ENCODE measurements around the gene CDK6. TPM values are rescaled to one million over a fixed set of nuclear protein-coding genes. Genes with fewer than 3 reads are reported as not detected.
"Not testable (repeated sequence)": the region's sequence is repeated elsewhere in the genome, so short reads cannot be mapped to it uniquely, and the experiment has no call there.

Gene CDK6
- total RNA-seq, 1 experiment from 2014 or later, result 34.8 TPM

DNA sequence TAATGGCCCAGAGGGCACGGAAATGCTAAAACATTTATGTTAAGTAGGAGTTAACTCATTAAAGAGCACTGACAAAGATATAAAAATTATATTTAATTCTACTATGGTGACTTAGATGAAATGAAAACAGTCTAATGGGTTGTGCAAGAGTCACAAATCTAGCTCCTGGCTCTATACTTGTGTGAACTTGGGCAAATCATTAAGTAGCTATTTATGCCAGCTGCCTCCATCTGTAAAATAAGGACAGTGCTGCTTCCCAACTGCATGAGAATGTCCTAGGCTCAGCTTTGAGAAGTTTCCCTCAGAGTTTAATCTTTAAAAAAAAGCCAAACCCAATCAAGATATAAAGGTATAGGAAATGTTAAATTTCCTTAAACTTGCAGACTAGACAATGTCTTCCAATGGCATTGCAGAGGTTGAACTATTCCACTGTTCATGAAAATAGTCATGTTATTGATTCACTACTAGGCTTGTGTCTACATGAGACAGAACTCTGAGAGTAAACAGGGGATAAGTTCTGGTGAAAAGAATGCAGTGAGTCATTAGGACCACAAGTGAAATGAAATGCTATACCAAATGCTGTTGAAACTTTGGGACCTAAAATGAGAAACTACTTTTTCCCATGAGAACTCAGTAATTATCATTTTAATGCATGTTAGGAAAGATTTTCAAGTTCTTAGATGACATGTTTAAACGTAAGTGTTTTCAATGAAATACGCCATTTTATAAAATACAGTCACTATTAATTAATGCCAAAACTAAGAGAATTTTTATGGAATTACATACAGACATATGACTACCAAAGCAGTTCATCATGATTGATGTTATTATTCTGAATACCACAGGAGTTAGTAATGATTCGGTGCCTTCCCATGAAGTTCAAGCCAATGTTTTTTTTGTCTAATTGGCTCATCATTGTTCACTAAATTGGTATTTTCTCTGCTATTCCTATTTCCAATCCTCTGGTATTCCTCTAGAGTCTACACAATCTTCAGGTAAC, 84.2 kb downstream of the CDK6 start:
- peak; percentile 80 for DNase-seq (ENCODE audit: low read depth)
- in situ Hi-C loops (cut with HindIII; ENCODE audit: low pct_unique_long_range_greater_than_20kb, low sequenced_read_pairs), result no loop called here

DNA sequence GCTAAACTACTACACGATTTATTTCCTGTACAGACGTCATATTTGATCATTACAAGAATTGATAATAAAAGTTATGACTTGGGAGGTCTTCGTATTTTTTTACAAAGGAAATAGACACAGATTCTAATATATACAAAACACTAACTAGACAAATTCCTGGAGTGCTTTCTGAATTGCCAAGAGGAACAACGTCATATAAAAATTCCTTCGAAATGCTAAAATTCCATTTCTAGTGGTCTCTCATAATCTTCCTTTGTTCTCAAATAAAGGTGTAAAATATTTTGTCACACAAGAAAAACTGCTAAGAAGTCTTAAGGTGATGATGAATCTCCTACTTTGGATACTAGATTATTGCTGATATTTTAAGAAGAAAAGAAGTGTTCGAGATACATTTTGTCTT, 85.4 kb downstream of the CDK6 start:
- in situ Hi-C loops (cut with HindIII; ENCODE audit: low pct_unique_long_range_greater_than_20kb, low sequenced_read_pairs), result no loop called here
- no peak for DNase-seq (ENCODE audit: low read depth)

DNA sequence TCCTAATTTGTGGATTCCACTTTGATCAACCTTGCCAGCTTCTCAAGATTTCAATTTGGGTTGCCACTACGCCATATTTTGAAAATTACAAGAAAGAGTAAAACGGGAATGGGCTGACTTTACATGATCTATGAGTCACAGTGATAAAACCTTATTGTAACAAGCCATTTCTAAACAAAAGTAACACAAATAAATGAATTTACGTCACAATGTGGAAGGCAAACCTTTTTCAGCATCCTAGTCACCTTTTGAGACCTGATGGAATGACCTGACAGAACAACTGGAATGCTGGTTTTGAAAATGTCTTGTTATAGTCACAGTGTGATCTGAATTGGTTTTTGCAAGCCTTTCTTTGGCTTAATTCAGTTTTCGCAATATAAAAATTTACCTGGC, 85.9 kb downstream of the CDK6 start:
- in situ Hi-C loops (cut with HindIII; ENCODE audit: low pct_unique_long_range_greater_than_20kb, low sequenced_read_pairs), result no loop called here
- peak; percentile 26 for DNase-seq (ENCODE audit: low read depth)

DNA sequence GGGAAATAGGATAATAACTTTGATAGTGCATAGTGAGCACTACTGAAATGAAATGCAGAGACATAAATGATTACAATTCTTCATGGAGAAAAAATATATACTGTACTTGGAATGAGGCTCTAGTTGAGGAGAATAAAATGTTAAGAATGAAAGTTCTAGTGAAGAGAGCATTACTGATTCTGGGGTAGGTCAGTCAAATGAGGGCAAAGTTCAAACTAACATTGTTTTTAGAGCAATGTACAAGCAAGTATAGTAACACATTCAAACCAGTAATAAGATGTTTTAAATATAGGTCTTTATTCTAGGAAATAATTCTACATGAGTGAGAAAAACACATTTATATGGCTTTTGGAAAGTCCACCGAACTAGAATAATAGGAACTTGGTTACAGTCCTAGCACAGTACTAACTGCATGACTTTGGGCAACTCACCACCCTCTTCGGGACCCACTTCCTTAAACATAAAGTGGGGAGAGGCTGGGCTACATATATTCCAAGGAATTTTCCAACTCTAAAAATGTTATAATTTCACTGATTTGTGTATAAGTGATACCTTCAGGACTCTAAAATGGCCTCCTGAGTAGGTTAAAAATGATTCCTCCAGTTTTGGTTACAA, 86.4 kb downstream of the CDK6 start:
- DNase-seq (ENCODE audit: low read depth), result no peak
- in situ Hi-C loops (cut with HindIII; ENCODE audit: low pct_unique_long_range_greater_than_20kb, low sequenced_read_pairs), result no loop called here

DNA sequence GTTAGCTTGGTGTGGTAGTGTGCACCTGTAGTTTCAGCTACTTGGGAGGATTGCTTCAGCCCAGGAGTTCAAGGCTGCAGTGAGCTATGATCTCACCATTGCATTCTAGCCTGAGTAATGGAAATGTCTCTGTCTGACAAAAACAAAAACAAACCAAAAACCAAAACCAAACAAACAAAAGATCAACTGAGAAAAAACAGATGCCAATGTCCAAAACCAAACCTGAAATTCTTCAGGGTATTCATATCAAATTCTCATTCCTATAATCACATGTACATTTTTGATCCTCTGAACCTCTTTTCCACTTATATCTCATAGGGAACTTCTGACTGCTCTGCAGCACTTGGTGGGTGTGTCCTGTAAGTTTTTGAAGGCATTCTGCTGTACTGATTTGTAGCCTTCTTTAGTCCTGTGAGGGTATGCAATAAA, 87.0 kb downstream of the CDK6 start:
- in situ Hi-C loops (cut with HindIII; ENCODE audit: low pct_unique_long_range_greater_than_20kb, low sequenced_read_pairs), result no loop called here
- no peak for DNase-seq (ENCODE audit: low read depth)

DNA sequence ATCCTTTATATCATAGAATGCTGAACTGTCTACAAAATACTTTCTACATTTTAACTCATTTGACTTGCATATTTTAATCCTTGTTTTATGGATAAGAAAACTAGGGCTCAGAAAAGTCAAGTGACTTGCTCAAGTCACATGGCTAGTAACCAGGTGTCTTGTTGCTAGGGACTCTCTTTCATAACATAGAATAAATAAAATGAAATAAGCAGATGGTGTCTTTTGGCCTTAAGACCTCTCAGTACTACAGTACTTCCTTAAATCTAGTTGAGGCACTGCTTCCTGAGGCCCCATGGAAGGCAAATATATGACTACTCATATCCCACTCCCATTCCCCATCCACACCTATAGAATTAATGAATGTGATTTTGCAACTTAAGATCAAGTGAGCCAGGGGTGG, 87.9 kb downstream of the CDK6 start:
- DNase-seq (ENCODE audit: low read depth), result no peak
- in situ Hi-C loops (cut with HindIII; ENCODE audit: low pct_unique_long_range_greater_than_20kb, low sequenced_read_pairs), result no loop called here

DNA sequence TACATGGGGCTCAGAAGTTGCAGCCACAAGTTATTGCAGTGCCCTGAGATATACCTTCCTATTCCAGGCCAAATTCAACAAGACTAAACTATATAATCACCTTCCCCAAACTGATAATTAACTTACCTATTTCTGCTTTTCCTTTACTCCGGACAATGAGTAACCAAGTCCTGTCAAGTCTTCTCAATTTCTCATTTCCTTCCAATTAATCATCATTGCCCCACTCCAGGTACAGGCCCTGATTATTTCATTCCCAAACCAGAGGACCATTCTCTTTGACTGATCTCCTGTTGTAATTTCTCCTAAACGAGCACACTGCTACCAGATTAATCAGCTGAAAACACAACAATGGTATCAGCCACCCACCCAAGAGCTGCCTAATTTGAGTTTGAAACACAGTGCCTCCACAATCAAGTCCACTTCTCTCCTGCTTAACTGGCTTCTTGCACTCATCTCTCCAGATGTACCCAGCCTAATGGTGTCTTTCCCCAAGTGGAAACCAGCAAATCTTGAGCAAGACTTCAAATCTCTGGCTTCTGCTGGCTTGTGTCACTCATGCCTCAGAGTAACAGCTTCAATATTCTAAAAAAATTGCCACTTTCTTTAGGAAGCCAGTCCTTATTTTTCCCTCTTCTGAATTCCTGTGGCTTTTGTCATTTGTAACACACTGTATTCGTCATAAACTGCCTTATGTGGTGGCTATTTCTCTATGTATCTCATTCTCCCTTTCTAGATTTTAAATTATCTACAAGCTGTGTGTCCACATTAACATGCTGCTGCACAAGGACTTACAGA, 89.1 kb downstream of the CDK6 start:
- in situ Hi-C loops (cut with HindIII; ENCODE audit: low pct_unique_long_range_greater_than_20kb, low sequenced_read_pairs), result no loop called here
- DNase-seq (ENCODE audit: low read depth), result peak; percentile 70

DNA sequence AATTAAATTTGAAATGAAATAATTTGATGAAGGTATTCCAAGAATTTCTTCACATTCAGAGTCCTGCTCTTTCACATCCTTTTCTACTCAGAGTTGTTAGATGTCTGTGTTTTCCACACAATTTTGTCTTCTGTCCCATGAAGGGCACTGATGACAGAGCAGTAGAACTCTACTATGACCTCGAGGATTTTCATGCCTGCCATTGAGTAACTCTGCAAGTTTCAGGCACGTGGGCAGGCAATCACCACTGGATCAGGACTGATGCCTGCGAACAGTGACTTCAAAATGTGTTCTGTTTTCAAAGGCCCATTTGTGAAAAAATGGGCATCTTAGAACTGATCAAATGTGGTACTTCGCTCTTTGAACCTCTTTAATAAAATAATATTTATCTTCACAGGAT, 91.1 kb downstream of the CDK6 start:
- DNase-seq (ENCODE audit: low read depth), result no peak
- in situ Hi-C loops (cut with HindIII; ENCODE audit: low pct_unique_long_range_greater_than_20kb, low sequenced_read_pairs), result no loop called here

DNA sequence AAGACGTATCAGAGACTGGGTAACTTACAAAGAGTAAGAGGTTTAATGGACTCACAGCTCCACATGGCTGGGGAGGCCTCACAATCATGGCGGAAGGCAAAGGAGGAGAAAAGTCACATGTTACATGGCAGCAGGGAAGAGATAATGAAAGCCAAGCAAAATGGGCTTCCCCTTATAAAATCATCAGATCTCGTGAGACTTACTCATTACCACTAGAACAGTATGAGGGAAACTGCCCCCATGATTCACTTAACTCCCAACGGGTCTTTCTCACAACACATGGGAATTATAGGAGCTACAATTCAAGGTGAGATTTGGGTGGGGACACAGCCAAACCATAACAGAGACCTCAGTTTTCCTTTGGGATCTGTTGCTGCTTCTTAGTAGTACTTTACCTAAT, 92.2 kb downstream of the CDK6 start:
- in situ Hi-C loops (cut with HindIII; ENCODE audit: low pct_unique_long_range_greater_than_20kb, low sequenced_read_pairs); DNase-seq (ENCODE audit: low read depth): not testable (repeated sequence)

DNA sequence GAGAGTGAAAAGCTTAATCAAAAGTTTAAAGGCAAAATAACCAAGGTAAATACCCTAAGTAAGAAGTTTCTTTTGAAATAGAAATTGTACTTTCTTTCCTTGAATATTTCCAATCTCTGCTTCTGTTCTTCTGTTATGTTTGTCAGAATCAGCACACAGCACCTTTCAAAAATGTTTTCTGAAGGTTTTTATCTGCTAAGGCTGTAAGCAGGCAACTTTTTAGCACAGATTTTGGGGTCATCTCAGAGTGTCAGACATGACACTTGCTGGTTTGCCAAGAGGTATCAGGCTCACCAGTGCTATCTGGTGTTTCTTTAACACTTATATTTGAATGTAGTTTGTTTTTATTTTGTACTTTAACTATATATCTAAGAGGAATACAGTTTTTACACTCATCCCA, 94.2 kb downstream of the CDK6 start:
- in situ Hi-C loops (cut with HindIII; ENCODE audit: low pct_unique_long_range_greater_than_20kb, low sequenced_read_pairs), result no loop called here
- no peak for DNase-seq (ENCODE audit: low read depth)

DNA sequence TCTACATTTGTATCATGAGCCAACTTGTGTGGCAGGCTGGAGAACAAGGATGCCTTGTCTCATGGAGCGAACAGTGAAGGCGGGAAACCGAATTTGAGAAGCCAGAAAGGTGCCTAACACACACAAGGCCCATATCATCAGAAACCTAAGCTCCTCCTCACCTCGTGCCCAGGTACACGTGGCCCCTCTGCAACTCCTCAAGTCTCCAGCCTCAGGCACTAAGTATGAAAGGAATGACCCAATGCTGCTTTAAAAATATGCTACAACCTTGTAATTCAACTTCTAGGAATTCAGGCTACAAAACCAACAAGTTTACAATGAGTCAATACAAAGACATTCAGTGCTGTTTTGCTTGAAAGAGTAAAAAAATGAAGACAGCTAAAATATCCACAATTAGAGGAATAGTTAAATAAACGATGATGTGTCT, 95.7 kb downstream of the CDK6 start:
- peak; percentile 78 for DNase-seq (ENCODE audit: low read depth)
- in situ Hi-C loops (cut with HindIII; ENCODE audit: low pct_unique_long_range_greater_than_20kb, low sequenced_read_pairs), result no loop called here

DNA sequence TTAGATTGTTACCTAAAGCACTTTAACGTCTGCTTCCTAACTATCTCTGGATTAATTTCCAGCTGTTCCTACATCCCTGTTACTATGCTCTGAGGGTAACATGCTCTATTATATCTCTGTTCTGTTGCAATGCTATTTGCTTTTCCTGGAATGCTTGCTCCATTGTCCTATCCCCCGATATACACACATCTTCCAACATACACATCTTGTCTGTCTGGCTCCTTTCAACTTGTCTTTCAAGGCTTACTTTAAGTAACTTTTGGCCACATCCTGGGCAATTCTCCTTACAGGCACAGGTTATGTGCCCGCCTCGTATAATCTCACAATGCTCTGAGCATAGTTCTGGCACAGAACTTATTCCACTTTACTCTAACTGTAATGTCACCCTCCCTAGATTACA, 96.2 kb downstream of the CDK6 start:
- no peak for DNase-seq (ENCODE audit: low read depth)
- in situ Hi-C loops (cut with HindIII; ENCODE audit: low pct_unique_long_range_greater_than_20kb, low sequenced_read_pairs), result no loop called here

DNA sequence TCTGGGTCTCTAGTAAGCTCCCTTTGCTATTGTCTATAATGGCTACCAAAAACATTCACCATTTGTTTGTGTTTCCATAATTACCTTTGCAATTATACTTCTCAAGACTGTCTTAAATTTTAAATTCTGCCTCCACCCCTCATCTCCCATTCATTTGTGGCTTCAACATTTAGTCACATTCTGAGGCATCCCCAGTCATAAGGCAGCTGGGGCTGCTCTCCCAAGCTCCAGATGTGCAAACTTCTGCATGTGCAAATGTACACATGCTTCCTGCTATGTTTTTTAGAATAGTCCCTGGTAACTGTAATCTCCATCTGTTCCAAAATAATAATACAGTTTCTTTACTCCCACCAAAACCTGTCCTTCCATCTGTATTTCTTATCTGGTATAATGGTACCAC, 97.3 kb downstream of the CDK6 start:
- in situ Hi-C loops (cut with HindIII; ENCODE audit: low pct_unique_long_range_greater_than_20kb, low sequenced_read_pairs), result no loop called here
- no peak for DNase-seq (ENCODE audit: low read depth)

DNA sequence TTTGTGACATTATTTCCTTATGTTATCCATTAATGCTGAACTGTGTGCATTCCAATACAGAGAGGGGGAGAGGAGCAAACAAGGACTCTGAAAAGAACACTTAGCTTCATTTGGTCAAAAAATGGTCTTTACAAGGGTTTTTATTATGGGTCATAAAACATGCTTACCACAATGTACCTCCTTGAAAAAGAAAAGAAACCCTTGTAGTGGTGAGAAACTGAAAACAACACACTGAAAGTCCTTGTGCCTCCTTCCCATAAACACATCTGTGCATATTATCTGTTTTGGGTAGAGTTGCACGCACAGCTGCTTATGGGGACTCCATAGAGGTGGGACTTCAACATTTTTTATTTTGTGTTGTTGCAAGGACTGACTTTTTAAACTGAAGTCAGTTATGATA, 98.7 kb downstream of the CDK6 start:
- DNase-seq (ENCODE audit: low read depth), result no peak
- in situ Hi-C loops (cut with HindIII; ENCODE audit: low pct_unique_long_range_greater_than_20kb, low sequenced_read_pairs), result no loop called here

DNA sequence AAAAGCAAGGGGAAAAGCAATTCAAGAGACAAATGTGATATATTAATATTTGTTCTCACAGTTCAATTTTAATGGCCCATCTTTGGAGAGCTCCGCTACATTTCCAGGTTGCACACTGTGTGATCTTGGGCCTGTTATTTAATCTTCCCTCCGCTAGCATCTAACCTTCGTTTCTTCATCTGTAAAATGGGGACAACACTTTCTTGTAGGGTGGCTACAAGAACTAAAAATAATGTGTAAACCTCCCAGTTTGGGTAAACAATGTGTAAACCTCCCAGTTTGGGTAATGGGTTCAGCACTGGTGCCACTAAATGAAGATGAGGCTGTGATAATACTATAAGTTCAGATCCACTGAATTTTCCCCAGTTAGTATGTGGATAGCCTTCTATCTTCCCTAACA, 99.5 kb downstream of the CDK6 start:
- DNase-seq (ENCODE audit: low read depth), result no peak
- in situ Hi-C loops (cut with HindIII; ENCODE audit: low pct_unique_long_range_greater_than_20kb, low sequenced_read_pairs), result no loop called here

DNA sequence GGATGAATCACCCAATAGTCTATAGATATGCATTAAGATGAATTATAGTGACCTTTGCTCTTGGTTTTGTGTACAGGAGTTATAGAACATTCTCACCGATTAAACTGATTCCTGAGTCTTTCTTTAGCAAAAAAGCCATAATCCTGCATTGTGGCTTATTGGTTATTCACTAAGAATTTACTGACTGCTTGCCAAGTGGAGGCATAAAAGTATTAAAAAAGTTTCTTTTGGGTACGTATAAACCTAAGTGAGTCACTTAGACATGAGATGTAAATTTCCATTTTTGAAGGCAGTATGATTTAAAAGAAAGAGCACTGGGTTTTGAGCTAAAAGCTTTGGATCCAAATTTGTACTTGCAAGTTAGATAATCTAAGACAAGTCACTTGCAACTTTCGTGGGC, 100.7 kb downstream of the CDK6 start:
- no peak for DNase-seq (ENCODE audit: low read depth)
- in situ Hi-C loops (cut with HindIII; ENCODE audit: low pct_unique_long_range_greater_than_20kb, low sequenced_read_pairs), result no loop called here

DNA sequence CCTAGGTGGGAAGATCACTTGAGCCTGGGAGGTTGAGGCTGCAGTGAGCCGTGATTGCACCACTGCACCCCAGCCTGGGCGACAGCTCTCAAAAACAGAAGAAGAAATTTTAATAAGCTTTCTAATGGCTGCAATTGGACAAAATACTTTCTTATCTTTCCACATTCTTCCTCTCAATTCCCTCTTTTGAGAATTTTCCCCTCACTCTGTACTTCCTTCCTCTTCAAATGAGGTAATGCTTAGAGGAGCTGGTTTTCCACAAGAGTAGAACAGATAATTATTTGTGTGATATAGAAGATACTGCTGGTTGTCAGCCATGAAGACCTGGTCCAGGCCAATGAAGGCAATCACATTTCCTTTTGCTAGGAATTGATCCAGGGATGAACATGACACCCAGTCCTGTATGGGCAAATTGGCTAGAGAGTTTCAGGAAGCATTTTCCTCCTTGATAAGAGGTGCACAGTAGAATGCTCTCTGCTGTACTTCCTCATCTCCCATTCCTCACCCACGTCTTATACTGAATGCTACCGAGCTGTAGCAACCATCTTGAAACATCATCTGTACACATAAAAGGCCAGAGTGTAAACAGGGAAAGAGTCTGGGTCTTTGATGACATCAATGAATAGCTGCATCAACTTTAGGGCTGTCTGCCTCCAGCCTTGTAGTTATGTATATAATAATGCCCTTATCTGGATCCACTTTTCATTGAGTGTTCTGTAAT, 103.9 kb downstream of the CDK6 start:
- no peak for DNase-seq (ENCODE audit: low read depth)
- in situ Hi-C loops (cut with HindIII; ENCODE audit: low pct_unique_long_range_greater_than_20kb, low sequenced_read_pairs), result no loop called here

DNA sequence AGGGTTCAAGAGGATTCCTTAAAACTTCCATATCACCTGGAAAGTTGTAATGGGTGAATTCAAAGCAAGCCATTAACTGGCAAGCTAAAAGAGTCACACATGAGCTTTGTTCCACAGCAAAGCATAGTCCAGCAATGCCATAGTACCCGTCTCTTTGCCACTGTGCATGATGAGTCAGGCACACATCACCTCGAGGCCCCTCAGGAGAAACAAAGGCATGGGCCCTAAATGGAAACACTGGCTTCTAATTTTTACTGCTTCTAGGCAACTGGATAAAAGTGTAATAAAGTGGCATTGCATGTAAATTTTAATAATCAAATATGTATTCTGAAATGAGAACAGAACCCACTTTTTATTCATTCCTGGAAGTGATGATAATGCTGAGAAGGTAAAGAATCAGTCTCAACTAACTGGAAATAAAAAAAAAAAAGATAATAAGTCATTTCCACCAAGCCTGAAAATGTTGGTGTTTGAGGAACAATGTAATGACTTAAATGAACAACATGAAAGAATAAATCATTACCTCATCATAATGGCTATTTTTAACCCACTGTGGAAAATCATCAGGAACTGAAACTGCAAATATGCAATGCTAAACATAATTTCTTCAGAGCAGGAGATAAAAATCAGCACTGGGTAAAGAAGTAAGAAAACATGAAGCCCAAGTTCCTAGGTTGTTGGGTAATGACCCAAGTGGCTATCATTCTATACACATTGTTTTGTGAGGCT, 104.9 kb downstream of the CDK6 start:
- in situ Hi-C loops (cut with HindIII; ENCODE audit: low pct_unique_long_range_greater_than_20kb, low sequenced_read_pairs), result no loop called here
- DNase-seq (ENCODE audit: low read depth), result no peak

All from Caki2 (cell line).